Activated naive CD8-positive, alpha-beta T cell treated with anti-CD3 and anti-CD28 coated beads for 36 hours (primary cell): ENCODE data around the gene PTPRD. TPM values are rescaled to one million over a fixed set of nuclear protein-coding genes. Genes with fewer than 3 reads are reported as not detected.

Experiments used
- DNase-seq: peaks from one replicate; pipeline ENCODE4 v3.0.0; 2021
- H3K27ac Mint-ChIP-seq: one replicate; pipeline ENCODE4 v1.8.0; 2022; ENCODE audit warnings: mild to moderate bottlenecking, moderate library complexity, mixed read lengths
- H3K27me3 Mint-ChIP-seq: one replicate; pipeline ENCODE4 v1.8.0; 2022; ENCODE audit warnings: mild to moderate bottlenecking, mixed read lengths
- H3K36me3 Mint-ChIP-seq: one replicate; pipeline ENCODE4 v1.8.0; 2021; ENCODE audit warnings: mild to moderate bottlenecking, mixed read lengths
- H3K4me1 Mint-ChIP-seq: one replicate; pipeline ENCODE4 v1.8.0; 2021; ENCODE audit warnings: mixed read lengths
- H3K4me3 Mint-ChIP-seq: one replicate; pipeline ENCODE4 v1.8.0; 2022; ENCODE audit warnings: mild to moderate bottlenecking, moderate library complexity, mixed read lengths
- H3K9me3 Mint-ChIP-seq: one replicate; pipeline ENCODE4 v1.8.0; 2022; ENCODE audit warnings: mixed read lengths
- total RNA-seq, 2 experiments: library from RNA; stranded (reverse); gene quantifications; one replicate each; pipeline ENCODE4 v1.2.3, GENCODE V29; 2021

The PTPRD gene
- total RNA-seq, 2 experiments from 2014 or later, result 0.16 to 0.18 TPM

DNA sequence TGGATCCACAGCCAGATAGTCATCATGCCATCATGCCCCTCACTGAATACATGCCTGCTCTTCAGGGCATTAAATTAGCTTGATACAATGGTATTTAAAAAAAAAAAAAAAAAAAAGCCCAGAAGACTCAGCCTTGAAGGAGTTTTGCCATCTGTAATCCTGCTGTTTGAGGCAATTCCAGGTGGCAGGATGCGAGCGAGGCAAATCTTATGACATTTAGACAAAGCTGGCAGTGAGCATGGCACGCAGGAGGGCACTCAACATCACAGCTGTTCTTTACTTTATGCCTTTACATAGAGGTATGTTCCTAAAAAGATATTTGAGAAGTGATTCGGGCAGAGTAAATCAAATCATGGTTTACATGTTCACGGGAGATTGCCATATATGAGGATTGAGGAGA, 2121.2 kb downstream of the PTPRD start:
- Mint-ChIP-seq H3K27me3 (peaks cover 3% of the 10 kb centered on the region), H3K4me3 (no peak overlapping the region), H3K4me1 (no peaks in the 10 kb centered on the region), H3K9me3 (no peaks in the 10 kb centered on the region), H3K27ac (no peak overlapping the region), H3K36me3 (no peaks in the 10 kb centered on the region)
- DNase-seq, result no peak

DNA sequence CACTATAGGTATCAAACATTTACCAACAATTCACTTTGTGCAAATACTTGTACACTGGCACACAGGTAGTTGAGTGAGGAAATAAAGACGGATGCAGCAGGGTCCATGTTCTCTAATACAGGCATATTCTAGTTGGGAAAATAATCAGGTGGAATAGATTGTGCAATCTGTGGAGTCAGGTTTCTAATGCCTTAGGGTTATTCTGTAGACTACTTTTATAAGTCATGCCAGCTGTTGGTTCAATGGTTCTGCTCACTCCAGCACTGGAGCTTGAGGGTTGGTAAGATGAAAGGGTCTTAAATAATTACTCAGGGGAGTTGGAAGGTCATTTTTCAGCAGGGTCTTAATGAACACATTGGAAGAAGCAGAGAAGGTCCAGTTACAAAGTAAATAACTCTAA, 2123.0 kb downstream of the PTPRD start:
- DNase-seq, result no peak
- H3K4me3 Mint-ChIP-seq, result no peak overlapping the region
- H3K9me3 Mint-ChIP-seq, result no peaks in the 10 kb centered on the region
- H3K27me3 Mint-ChIP-seq, result peaks cover 3% of the 10 kb centered on the region
- no peak overlapping the region for H3K27ac Mint-ChIP-seq
- no peaks in the 10 kb centered on the region for H3K36me3 Mint-ChIP-seq
- no peaks in the 10 kb centered on the region for H3K4me1 Mint-ChIP-seq

DNA sequence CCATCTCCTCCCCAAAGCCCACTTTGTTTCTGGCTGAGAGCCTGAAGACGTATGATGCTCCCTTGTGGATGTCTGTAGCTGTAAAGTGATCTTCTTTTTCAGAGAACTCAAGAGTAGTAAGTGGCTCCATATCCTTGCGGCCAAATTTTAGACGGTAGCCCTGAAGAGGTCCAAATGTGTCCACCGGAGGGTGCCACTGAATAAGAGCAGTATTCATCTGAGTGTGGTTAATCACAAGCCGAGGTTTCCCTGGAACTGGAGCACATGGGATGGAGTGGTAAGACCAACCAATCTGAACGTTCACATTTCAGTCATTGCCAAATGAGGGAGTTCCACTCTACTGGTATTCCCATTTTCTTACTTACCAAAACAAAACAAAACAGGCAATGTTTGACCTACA, 2126.7 kb downstream of the PTPRD start:
- Mint-ChIP-seq H3K27ac (no peak overlapping the region), H3K4me1 (no peaks in the 10 kb centered on the region), H3K4me3 (no peak overlapping the region), H3K36me3 (no peaks in the 10 kb centered on the region), H3K27me3 (no peaks in the 10 kb centered on the region), H3K9me3 (no peaks in the 10 kb centered on the region)
- no peak for DNase-seq

GRCh38 chr9:8484597-8485191, 2128.1 kb downstream of the PTPRD start:
- Mint-ChIP-seq H3K36me3 (no peaks in the 10 kb centered on the region), H3K4me3 (no peak overlapping the region), H3K4me1 (peaks cover 4% of the 10 kb centered on the region), H3K9me3 (no peaks in the 10 kb centered on the region), H3K27ac (no peak overlapping the region), H3K27me3 (no peaks in the 10 kb centered on the region)
- no peak for DNase-seq

DNA sequence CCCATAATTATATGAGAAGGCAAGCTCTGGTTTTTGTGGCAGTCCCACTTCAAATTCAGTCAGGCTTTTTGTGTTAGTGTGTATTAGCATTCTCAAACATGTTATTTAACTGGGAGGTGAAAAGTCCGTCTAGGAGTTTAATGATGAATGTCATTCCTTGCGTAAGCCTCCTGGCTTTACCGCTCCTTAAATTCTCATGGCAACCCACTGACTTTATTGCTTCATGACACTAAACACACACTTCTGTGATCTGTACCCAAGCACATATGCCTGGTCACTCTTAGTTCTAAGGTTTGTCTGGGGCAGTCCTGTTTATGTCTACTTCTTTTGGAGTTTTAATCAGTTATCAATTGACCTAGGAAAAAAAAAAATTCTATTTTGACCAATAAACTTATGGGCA, 2135.4 kb downstream of the PTPRD start:
- no peaks in the 10 kb centered on the region for H3K9me3 Mint-ChIP-seq

DNA sequence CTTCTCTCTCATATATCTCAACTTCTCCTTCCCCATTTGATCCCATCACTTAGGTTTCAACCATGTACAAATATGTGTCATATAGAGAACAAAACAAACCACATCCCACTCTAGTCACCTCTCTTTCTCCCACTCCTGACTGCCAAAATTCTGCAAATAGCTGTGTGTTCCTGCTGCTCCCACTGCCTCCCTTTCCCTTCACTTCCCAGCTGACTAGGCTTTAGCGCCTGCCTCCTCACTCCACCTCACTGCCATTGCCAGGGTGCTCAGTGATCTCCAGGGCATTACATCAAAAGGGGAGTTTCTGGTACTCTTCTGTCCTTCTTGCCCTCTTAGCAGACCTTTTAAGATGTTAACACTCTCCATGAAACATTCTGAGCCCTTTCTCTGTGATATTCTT, 2137.9 kb downstream of the PTPRD start:
- Mint-ChIP-seq H3K27me3 (no peaks in the 10 kb centered on the region), H3K9me3 (no peaks in the 10 kb centered on the region), H3K4me3 (no peak overlapping the region), H3K27ac (no peak overlapping the region), H3K36me3 (no peaks in the 10 kb centered on the region), H3K4me1 (peaks cover 7% of the 10 kb centered on the region)
- no peak for DNase-seq

More for the DNA sequence above, 2135.4 kb downstream of the PTPRD start:
- no peaks in the 10 kb centered on the region for H3K27me3 Mint-ChIP-seq
- no peak overlapping the region for H3K27ac Mint-ChIP-seq
- H3K4me3 Mint-ChIP-seq, result no peak overlapping the region
- peaks cover 9% of the 10 kb centered on the region for H3K4me1 Mint-ChIP-seq
- H3K36me3 Mint-ChIP-seq, result no peaks in the 10 kb centered on the region
- DNase-seq, result no peak

DNA sequence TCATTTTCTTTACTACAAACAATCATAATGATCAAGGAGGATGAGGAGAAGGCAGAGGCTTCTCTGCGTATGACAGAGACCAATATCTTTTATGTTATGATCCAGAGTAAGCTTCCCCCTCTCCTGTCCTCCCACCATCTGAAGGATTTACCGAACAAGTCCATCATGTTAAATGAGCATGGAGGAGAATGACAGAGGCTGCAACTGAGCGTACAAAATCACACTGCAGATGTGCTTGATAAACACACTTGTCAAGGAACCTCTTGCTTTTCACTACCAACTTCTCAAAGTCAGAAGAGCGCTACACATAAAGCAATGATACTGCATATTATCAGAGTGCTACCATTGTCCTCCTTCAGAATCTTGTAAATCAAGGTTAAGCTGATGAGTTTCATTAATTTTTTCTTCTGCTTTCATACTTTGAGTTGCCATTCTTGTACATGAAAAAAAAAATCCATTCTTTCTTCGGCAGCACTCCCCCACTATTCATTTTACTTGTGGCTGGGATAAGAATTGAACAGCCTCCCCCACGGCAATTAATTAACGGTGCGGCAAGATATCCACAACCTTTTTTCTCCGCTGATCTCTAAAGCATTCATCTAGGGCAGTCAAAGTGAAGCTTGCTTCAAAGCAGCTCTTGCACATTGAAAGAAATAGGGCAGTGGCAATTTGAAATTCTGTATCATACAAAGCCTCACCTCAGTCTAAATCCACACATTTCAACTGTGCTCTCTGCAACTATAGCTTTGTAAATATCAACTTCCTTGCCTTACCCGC, 2139.4 kb downstream of the PTPRD start:
- Mint-ChIP-seq H3K4me1 (no peaks in the 10 kb centered on the region), H3K27ac (no peak overlapping the region), H3K27me3 (no peaks in the 10 kb centered on the region), H3K36me3 (no peaks in the 10 kb centered on the region), H3K4me3 (no peak overlapping the region), H3K9me3 (no peaks in the 10 kb centered on the region)
- no peak for DNase-seq

- Mint-ChIP-seq H3K9me3 (no peaks in the 10 kb centered on the region), H3K36me3 (no peaks in the 10 kb centered on the region), H3K27me3 (no peaks in the 10 kb centered on the region), H3K4me1 (peaks cover 3% of the 10 kb centered on the region), H3K4me3 (no peak overlapping the region), H3K27ac (no peak overlapping the region)
- no peak for DNase-seq
Observed at GRCh38 chr9:8468045-8468637, 2144.7 kb downstream of the PTPRD start.

DNA sequence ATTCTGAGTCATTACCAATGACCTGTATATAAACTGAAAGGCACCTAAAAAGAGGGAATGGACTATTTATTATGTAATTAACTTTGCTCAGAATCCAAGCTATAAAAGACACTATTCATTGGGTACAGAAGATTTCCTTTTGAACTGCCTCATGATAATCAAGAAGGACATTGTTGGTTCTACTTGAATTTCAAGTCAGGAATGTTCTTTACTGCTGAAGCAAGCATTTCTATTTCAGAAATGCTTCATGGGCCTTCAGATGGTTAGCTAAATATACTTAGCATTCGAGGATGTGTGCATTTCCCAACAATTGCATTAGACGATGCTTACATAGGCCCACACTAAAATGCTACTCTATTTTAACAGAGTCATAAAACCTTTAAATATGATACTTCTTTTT, 2155.0 kb downstream of the PTPRD start:
- no peak for DNase-seq
- H3K27ac Mint-ChIP-seq, result no peak overlapping the region
- H3K4me1 Mint-ChIP-seq, result no peaks in the 10 kb centered on the region
- H3K9me3 Mint-ChIP-seq, result no peaks in the 10 kb centered on the region
- no peaks in the 10 kb centered on the region for H3K27me3 Mint-ChIP-seq
- H3K4me3 Mint-ChIP-seq, result no peak overlapping the region
- no peaks in the 10 kb centered on the region for H3K36me3 Mint-ChIP-seq

GRCh38 chr9:8457055-8457454, 2155.7 kb downstream of the PTPRD start:
- Mint-ChIP-seq H3K27ac (no peak overlapping the region), H3K27me3 (no peaks in the 10 kb centered on the region), H3K4me3 (no peak overlapping the region), H3K9me3 (no peaks in the 10 kb centered on the region), H3K36me3 (no peaks in the 10 kb centered on the region), H3K4me1 (no peaks in the 10 kb centered on the region)
- DNase-seq, result no peak

GRCh38 chr9:8456344-8456743, 2156.5 kb downstream of the PTPRD start:
- Mint-ChIP-seq H3K9me3 (no peaks in the 10 kb centered on the region), H3K27me3 (no peaks in the 10 kb centered on the region), H3K27ac (no peak overlapping the region), H3K4me1 (no peaks in the 10 kb centered on the region), H3K36me3 (no peaks in the 10 kb centered on the region), H3K4me3 (no peak overlapping the region)
- DNase-seq, result no peak

GRCh38 chr9:8450810-8451545, 2161.8 kb downstream of the PTPRD start:
- Mint-ChIP-seq H3K36me3 (no peaks in the 10 kb centered on the region), H3K4me3 (no peak overlapping the region), H3K4me1 (no peaks in the 10 kb centered on the region), H3K27me3 (no peaks in the 10 kb centered on the region), H3K27ac (no peak overlapping the region), H3K9me3 (no peaks in the 10 kb centered on the region)
- DNase-seq, result no peak

DNA sequence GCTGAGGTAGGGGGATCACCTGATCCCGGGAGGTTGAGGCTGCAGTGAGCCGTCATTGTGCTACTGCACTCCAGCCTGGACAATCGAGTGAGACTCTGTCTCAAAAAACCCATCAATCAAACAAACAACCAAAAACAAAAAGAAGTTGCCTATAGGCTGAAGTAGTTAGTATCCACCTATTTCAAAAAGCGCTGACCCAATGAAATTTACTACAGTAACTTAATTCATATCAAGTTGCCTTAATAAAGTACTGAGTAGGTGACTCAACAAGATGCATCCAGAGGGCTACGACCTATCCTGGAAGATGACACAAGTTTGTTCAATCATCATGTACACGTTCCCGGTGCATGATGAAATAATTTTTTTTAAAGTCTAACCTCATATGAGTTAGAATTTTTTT, 2164.6 kb downstream of the PTPRD start:
- no peaks in the 10 kb centered on the region for H3K36me3 Mint-ChIP-seq
- no peaks in the 10 kb centered on the region for H3K9me3 Mint-ChIP-seq
- no peak overlapping the region for H3K27ac Mint-ChIP-seq
- H3K4me3 Mint-ChIP-seq, result no peak overlapping the region
- H3K4me1 Mint-ChIP-seq, result no peaks in the 10 kb centered on the region
- H3K27me3 Mint-ChIP-seq, result no peaks in the 10 kb centered on the region
- DNase-seq, result no peak

- Mint-ChIP-seq H3K9me3 (no peaks in the 10 kb centered on the region), H3K27me3 (no peaks in the 10 kb centered on the region), H3K36me3 (no peaks in the 10 kb centered on the region), H3K4me3 (no peak overlapping the region), H3K4me1 (no peaks in the 10 kb centered on the region), H3K27ac (no peak overlapping the region)
- DNase-seq, result no peak
Observed at GRCh38 chr9:8447601-8448000, 2165.2 kb downstream of the PTPRD start.

GRCh38 chr9:8437876-8438275, 2174.9 kb downstream of the PTPRD start:
- H3K4me1 Mint-ChIP-seq, result peaks cover 14% of the 10 kb centered on the region
- H3K27ac Mint-ChIP-seq, result no peak overlapping the region
- H3K9me3 Mint-ChIP-seq, result no peaks in the 10 kb centered on the region
- H3K36me3 Mint-ChIP-seq, result peaks cover 2% of the 10 kb centered on the region
- peaks cover 6% of the 10 kb centered on the region for H3K27me3 Mint-ChIP-seq
- DNase-seq, result no peak
- H3K4me3 Mint-ChIP-seq, result no peak overlapping the region
